Esophagus muscularis mucosa (tissue), 4 donors: ENCODE data around the gene OR5T1. TPM values are rescaled to one million over a fixed set of nuclear protein-coding genes. Genes with fewer than 3 reads are reported as not detected.

Experiments
- DNase-seq: peaks from one replicate; pipeline ENCODE4 v3.0.0-alpha.2; 2017; ENCODE audit errors: extremely low spot score
- H3K27ac ChIP-seq, 4 donors: fragments of 200-600 bp; sonication (generic); replicated peaks in 1 of 4; 1 replicate in 3 of 4; 2 replicates in 1 of 4; pipeline ENCODE4 v1.5.1; 2016 to 2019; ENCODE audit warnings: mild to moderate bottlenecking in 1 of 4
- H3K27me3 ChIP-seq, 4 donors: fragments of 200-600 bp; sonication (generic); one replicate each; pipeline versions ENCODE4 v1.5.1 to v1.6.0; 2016 to 2019
- H3K36me3 ChIP-seq, 4 donors: fragments of 200-600 bp; sonication (generic); one replicate each; pipeline ENCODE4 v1.5.1; 2016 to 2019
- H3K4me1 ChIP-seq, 4 donors: fragments of 200-600 bp; sonication (generic); one replicate each; pipeline ENCODE4 v1.5.1; 2016 to 2019
- H3K4me3 ChIP-seq, 4 donors: fragments of 200-600 bp; sonication (generic); 1 replicate in 2 of 4; 2 replicates in 2 of 4; pipeline ENCODE4 v1.5.1; 2016 to 2019; ENCODE audit warnings: mild to moderate bottlenecking in 4 of 4, moderate library complexity in 1 of 4
- H3K9me3 ChIP-seq, 4 donors: fragments of 200-600 bp; sonication (generic); 1 replicate in 3 of 4; 2 replicates in 1 of 4; pipeline ENCODE4 v1.5.1; 2016 to 2019
- CTCF ChIP-seq, 3 experiments: fragments of 200-600 bp in 2 of 3; fragments of 450-650 bp in 1 of 3; sonication (generic) in 2 of 3; IDR thresholded peaks; one replicate each; pipeline ENCODE4 v1.5.1; 2017 to 2019; ENCODE audit warnings: antibody characterized with exemption in 3 of 3, mild to moderate bottlenecking in 2 of 3, moderate library complexity in 1 of 3
- EP300 ChIP-seq: sonication (generic); formaldehyde crosslinking; IDR thresholded peaks from one replicate; pipeline ENCODE4 v1.6.1; 2017; ENCODE audit warnings: antibody characterized with exemption
- POLR2A ChIP-seq: fragments of 450-650 bp; IDR thresholded peaks from one replicate; pipeline ENCODE4 v1.6.1; 2017; ENCODE audit warnings: antibody characterized with exemption, moderate library complexity, mild to moderate bottlenecking, low read depth
- POLR2AphosphoS5 ChIP-seq, 2 donors: sonication (generic); formaldehyde crosslinking; IDR thresholded peaks; one replicate each; pipeline ENCODE4 v1.6.1; 2017; ENCODE audit warnings: antibody characterized with exemption in 2 of 2
- WGBS: methylation state at CpG from one replicate; pipeline ENCODE4 v1.1.5; 2018; 5-methylcytosine and 5-hydroxymethylcytosine counted together
- intact Hi-C: fragments of 100-400 bp; cut with DNase I; formaldehyde crosslinking; loops from one replicate; pipeline ENCODE4 v1.15.1; 2023
- total RNA-seq, 4 donors: library from RNA; depleted of rRNA; stranded (reverse); fragments of >200 nt; gene quantifications; one replicate each; pipeline versions ENCODE4 v1.1.0 to v1.2.1, GENCODE V29; 2016

OR5T1 gene
- total RNA-seq, 4 donors from 2014 or later, result not detected

DNA sequence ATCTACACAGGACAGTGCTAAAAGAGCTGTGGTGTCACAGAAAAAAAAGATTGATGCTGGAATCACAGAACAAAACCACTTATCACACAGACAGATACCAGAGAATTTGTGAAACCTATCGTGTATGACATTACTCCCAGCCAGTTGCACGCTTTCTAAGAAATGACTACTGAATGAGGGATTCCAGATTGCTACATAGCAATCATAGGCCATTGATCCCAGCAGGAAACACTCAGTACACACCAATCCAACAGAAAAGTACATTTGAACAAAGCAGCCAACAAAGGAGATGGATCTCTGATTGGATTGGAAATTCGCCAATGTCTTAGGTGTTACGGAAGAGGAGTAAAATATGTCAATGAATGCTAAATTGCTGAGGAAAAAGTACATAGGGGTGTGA lies 22.9 kb downstream of the OR5T1 start:
- Histone ChIP-seq H3K36me3 (no peaks in the 10 kb centered on the region), H3K9me3 (no peaks in the 10 kb centered on the region), H3K27ac (no peak overlapping the region), H3K4me3 (no peak overlapping the region), H3K4me1 (no peaks in the 10 kb centered on the region), H3K27me3 (no peaks in the 10 kb centered on the region)
- no peak for DNase-seq
- intact Hi-C loops, result no loop called here
- TF ChIP-seq POLR2A, result no peak
- TF ChIP-seq POLR2AphosphoS5 (IDR thresholded peaks at IDR 0.05), result no peak
- TF ChIP-seq EP300, result no peak
- no peak for TF ChIP-seq CTCF (IDR thresholded peaks at IDR 0.05)
- WGBS, result 84% methylated on average over 4 of the region's 4 CpGs

GRCh38 chr11:56307836-56308235 lies 33.9 kb downstream of the OR5T1 start:
- no peak for DNase-seq
- TF ChIP-seq CTCF (IDR thresholded peaks at IDR 0.05) (no peak), POLR2AphosphoS5 (IDR thresholded peaks at IDR 0.05) (no peak), EP300 (no peak), POLR2A (no peak)
- H3K36me3 ChIP-seq, result no peaks in the 10 kb centered on the region
- no peaks in the 10 kb centered on the region for H3K4me1 ChIP-seq
- no peak overlapping the region for H3K4me3 ChIP-seq
- WGBS, result no CpG with 5 or more reads among the region's 3 CpGs
- intact Hi-C loops, result no loop called here
- no peaks in the 10 kb centered on the region for H3K9me3 ChIP-seq
- no peaks in the 10 kb centered on the region for H3K27me3 ChIP-seq
- no peak overlapping the region for H3K27ac ChIP-seq

DNA sequence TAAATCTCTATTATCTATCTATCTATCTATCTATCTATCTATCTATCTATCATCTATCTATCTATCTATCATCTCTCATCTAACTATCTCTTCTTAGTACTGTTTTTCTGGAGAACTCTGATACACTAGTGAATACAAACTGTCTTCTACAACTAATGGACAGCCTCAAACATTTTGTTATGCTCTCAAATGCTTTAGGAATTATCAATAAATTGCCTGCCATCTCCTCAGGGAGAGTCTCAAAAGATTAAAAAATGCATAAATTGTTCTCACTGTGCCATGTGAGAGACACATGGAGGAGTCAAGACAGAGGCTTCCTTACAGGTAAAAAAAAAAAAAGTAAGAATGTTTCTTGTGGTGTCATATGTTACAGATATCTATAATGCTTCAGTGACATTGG lies 40.9 kb downstream of the OR5T1 start, which contains the start of gene OR8K3:
TSS of gene OR8K3 (plus strand) at position 301 of the 400 bp plus-strand sequence. CDS start 3,163 bp downstream, outside the sequence.
- TF ChIP-seq EP300, result no peak
- TF ChIP-seq POLR2AphosphoS5 (IDR thresholded peaks at IDR 0.05), result no peak
- TF ChIP-seq POLR2A, result no peak
- no peak for TF ChIP-seq CTCF (IDR thresholded peaks at IDR 0.05)
- DNase-seq, result no peak
- H3K36me3 ChIP-seq, result no peaks in the 10 kb centered on the region
- intact Hi-C loops, result no loop called here
- no peaks in the 10 kb centered on the region for H3K4me1 ChIP-seq
- H3K4me3 ChIP-seq, result no peak within 1 kb of the TSS
- H3K9me3 ChIP-seq, result no peaks in the 10 kb centered on the region
- no peaks in the 10 kb centered on the region for H3K27me3 ChIP-seq
- no peak within 1 kb of the TSS for H3K27ac ChIP-seq

Other genes with a start within 250 kb of the OR5T1 start
- gene OR5AS1, start 246.5 kb upstream of the OR5T1 start, total RNA-seq, result not detected
- not detected for gene OR8I2, start 180.8 kb upstream of the OR5T1 start, total RNA-seq
- not detected for gene OR8H2, start 170.5 kb upstream of the OR5T1 start, total RNA-seq
- not detected for gene OR8H3, start 151.8 kb upstream of the OR5T1 start, total RNA-seq
- gene OR8J3, start 134.0 kb upstream of the OR5T1 start, total RNA-seq, result not detected
- gene OR8K5, start 113.8 kb upstream of the OR5T1 start, total RNA-seq, result not detected
- not detected for gene OR5J2, start 97.5 kb upstream of the OR5T1 start, total RNA-seq
- not detected for gene OR5T2, start 39.9 kb upstream of the OR5T1 start, total RNA-seq
- not detected for gene OR5T3, start 21.9 kb upstream of the OR5T1 start, total RNA-seq
- not detected for gene OR8H1, start 18.1 kb downstream of the OR5T1 start, total RNA-seq
- gene OR8K3, start 41.0 kb downstream of the OR5T1 start, total RNA-seq, result not detected
- gene OR8K1, start 71.9 kb downstream of the OR5T1 start, total RNA-seq, result not detected
- not detected for gene OR8J1, start 80.1 kb downstream of the OR5T1 start, total RNA-seq
- gene OR8U1, start 101.5 kb downstream of the OR5T1 start, total RNA-seq, result not detected
- gene OR5AL1, start 138.5 kb downstream of the OR5T1 start, total RNA-seq, result not detected
- not detected for gene OR5M3, start 199.2 kb downstream of the OR5T1 start, total RNA-seq
- not detected for gene OR5M8, start 217.2 kb downstream of the OR5T1 start, total RNA-seq